HepG2 (cell line): ENCODE data around the gene HNRNPM.

Source experiments
- ATAD3A ChIP-seq: sonication (generic); formaldehyde crosslinking; IDR thresholded peaks from 2 replicates; pipeline ENCODE4 v1.4.0; 2020; ENCODE audit warnings: missing genetic modification reagents
- DPF2 ChIP-seq: sonication (generic); formaldehyde crosslinking; IDR thresholded peaks from 2 replicates; pipeline ENCODE4 v1.4.0; 2020; ENCODE audit warnings: mild to moderate bottlenecking, low read depth, missing genetic modification reagents, borderline replicate concordance
- EED ChIP-seq: sonication (generic); formaldehyde crosslinking; IDR thresholded peaks from 2 replicates; pipeline ENCODE4 v1.5.0; 2020; ENCODE audit warnings: mild to moderate bottlenecking, missing genetic modification reagents
- FOSL1 ChIP-seq: sonication (generic); formaldehyde crosslinking; IDR thresholded peaks from 2 replicates; pipeline ENCODE4 v1.9.0; 2021; ENCODE audit warnings: missing genetic modification reagents, borderline replicate concordance
- FOXJ3 ChIP-seq: sonication (generic); formaldehyde crosslinking; IDR thresholded peaks from 2 replicates; pipeline ENCODE4 v1.4.0; 2020; ENCODE audit warnings: missing genetic modification reagents, mild to moderate bottlenecking, borderline replicate concordance
- POLR2A ChIP-seq, 2 experiments: IDR thresholded peaks; 2 replicates each; pipeline ENCODE4 v1.6.1; 2011; ENCODE audit warnings: low read depth in 2 of 2, low read length in 2 of 2, mild to moderate bottlenecking in 1 of 2, moderate library complexity in 1 of 2; ENCODE audit not compliant: insufficient read depth in 1 of 2
- ZKSCAN1 ChIP-seq: fragments of 150-350 bp; IDR thresholded peaks from 2 replicates; pipeline ENCODE4 v1.6.1; 2014; ENCODE audit warnings: low read length
- ZNF572 ChIP-seq: sonication (generic); formaldehyde crosslinking; IDR thresholded peaks from 2 replicates; pipeline ENCODE4 v1.5.1; 2020; ENCODE audit warnings: mild to moderate bottlenecking, missing genetic modification reagents
- TF ChIP-seq, protein P1 (sequence below): sonication (generic); formaldehyde crosslinking; IDR thresholded peaks from 2 replicates; pipeline ENCODE4 v1.5.0; 2020; ENCODE audit warnings: mild to moderate bottlenecking, missing genetic modification reagents, moderate library complexity
- TF ChIP-seq, protein P2 (sequence below): sonication (generic); formaldehyde crosslinking; IDR thresholded peaks from 2 replicates; pipeline ENCODE4 v1.4.0; 2020; ENCODE audit warnings: mild to moderate bottlenecking, missing genetic modification reagents

DNA sequence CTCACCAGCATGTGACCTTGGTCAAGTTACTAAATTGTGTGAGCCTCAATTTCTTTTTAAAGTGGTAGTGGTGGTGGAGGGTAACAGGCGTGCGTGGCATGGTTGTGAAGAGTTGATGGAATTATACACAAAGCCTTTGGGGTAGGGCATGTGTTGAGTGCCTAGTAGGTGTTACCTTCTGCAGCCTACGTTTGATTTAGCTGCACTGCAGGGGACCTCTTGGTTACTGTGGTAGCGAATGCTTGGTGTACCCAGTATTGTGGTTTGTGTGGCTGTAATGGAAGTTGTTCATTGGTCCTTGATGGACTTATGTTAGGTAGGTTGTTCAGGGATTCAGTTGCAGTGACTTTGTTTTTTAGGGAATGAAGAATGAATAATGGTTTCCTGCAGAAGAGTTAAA is 33.1 kb downstream of the HNRNPM start:
- TF ChIP-seq ZNF572 (CRISPR knock-in tag) (no peak), EED (CRISPR knock-in tag) (no peak), ZKSCAN1 (no peak), POLR2A (IDR thresholded peaks at IDR 0.05; ENCODE audit: insufficient read depth in 1 of 2, low read depth in 2 of 2, low read length in 2 of 2) (no peak), FOXJ3 (CRISPR knock-in tag) (no peak), ATAD3A (CRISPR knock-in tag) (no peak), FOSL1 (CRISPR knock-in tag) (no peak), DPF2 (no peak)
- TF ChIP-seq, protein P1, sequence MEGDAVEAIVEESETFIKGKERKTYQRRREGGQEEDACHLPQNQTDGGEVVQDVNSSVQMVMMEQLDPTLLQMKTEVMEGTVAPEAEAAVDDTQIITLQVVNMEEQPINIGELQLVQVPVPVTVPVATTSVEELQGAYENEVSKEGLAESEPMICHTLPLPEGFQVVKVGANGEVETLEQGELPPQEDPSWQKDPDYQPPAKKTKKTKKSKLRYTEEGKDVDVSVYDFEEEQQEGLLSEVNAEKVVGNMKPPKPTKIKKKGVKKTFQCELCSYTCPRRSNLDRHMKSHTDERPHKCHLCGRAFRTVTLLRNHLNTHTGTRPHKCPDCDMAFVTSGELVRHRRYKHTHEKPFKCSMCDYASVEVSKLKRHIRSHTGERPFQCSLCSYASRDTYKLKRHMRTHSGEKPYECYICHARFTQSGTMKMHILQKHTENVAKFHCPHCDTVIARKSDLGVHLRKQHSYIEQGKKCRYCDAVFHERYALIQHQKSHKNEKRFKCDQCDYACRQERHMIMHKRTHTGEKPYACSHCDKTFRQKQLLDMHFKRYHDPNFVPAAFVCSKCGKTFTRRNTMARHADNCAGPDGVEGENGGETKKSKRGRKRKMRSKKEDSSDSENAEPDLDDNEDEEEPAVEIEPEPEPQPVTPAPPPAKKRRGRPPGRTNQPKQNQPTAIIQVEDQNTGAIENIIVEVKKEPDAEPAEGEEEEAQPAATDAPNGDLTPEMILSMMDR = no peak
- TF ChIP-seq, protein P2, sequence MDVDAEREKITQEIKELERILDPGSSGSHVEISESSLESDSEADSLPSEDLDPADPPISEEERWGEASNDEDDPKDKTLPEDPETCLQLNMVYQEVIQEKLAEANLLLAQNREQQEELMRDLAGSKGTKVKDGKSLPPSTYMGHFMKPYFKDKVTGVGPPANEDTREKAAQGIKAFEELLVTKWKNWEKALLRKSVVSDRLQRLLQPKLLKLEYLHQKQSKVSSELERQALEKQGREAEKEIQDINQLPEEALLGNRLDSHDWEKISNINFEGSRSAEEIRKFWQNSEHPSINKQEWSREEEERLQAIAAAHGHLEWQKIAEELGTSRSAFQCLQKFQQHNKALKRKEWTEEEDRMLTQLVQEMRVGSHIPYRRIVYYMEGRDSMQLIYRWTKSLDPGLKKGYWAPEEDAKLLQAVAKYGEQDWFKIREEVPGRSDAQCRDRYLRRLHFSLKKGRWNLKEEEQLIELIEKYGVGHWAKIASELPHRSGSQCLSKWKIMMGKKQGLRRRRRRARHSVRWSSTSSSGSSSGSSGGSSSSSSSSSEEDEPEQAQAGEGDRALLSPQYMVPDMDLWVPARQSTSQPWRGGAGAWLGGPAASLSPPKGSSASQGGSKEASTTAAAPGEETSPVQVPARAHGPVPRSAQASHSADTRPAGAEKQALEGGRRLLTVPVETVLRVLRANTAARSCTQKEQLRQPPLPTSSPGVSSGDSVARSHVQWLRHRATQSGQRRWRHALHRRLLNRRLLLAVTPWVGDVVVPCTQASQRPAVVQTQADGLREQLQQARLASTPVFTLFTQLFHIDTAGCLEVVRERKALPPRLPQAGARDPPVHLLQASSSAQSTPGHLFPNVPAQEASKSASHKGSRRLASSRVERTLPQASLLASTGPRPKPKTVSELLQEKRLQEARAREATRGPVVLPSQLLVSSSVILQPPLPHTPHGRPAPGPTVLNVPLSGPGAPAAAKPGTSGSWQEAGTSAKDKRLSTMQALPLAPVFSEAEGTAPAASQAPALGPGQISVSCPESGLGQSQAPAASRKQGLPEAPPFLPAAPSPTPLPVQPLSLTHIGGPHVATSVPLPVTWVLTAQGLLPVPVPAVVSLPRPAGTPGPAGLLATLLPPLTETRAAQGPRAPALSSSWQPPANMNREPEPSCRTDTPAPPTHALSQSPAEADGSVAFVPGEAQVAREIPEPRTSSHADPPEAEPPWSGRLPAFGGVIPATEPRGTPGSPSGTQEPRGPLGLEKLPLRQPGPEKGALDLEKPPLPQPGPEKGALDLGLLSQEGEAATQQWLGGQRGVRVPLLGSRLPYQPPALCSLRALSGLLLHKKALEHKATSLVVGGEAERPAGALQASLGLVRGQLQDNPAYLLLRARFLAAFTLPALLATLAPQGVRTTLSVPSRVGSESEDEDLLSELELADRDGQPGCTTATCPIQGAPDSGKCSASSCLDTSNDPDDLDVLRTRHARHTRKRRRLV = no peak
